ENCODE results near the gene NOTCH1. TPM values are rescaled to one million over a fixed set of nuclear protein-coding genes. Genes with fewer than 3 reads are reported as not detected.

Gene NOTCH1
- total RNA-seq, 2 experiments from 2014 or later, result 45.7 to 47.6 TPM

- POLR2A ChIA-PET, result no interaction called here
- TF ChIP-seq CTCF (IDR thresholded peaks at IDR 0.05), result no peak
- CTCF ChIA-PET, result no interaction called here
- no peaks in the 10 kb centered on the region for H3K27me3 Mint-ChIP-seq
- H3K9me3 Mint-ChIP-seq, result no peaks in the 10 kb centered on the region
- H3K36me3 Mint-ChIP-seq (ENCODE audit: low read depth), result peaks cover 9% of the 10 kb centered on the region
- no peak overlapping the region for H3K27ac Mint-ChIP-seq
- no peak for DNase-seq
- intact Hi-C loops (cut with micrococcal nuclease), result no loop called here
- H3K4me1 Mint-ChIP-seq (ENCODE audit: low read depth), result no peaks in the 10 kb centered on the region
- no peak overlapping the region for H3K4me3 Mint-ChIP-seq
- no peak for ATAC-seq
Observed at GRCh38 chr9:136505406-136506403, 40.1 kb downstream of the NOTCH1 start.

GRCh38 chr9:136504512-136505348 is 41.1 kb downstream of the NOTCH1 start:
- CTCF ChIA-PET, result no interaction called here
- Mint-ChIP-seq H3K4me3 (no peak overlapping the region), H3K4me1 (ENCODE audit: low read depth) (no peaks in the 10 kb centered on the region), H3K27ac (no peak overlapping the region), H3K27me3 (no peaks in the 10 kb centered on the region), H3K36me3 (ENCODE audit: low read depth) (peaks cover 9% of the 10 kb centered on the region), H3K9me3 (no peaks in the 10 kb centered on the region)
- intact Hi-C loops (cut with micrococcal nuclease), result no loop called here
- ATAC-seq (no peak), DNase-seq (no peak)
- POLR2A ChIA-PET, result interaction anchor here (0.9 kb wide), 1 partner anchor 15 kb away, joined by 3 read pairs; no protein-coding TSS in a partner anchor
- TF ChIP-seq CTCF (IDR thresholded peaks at IDR 0.05), result no peak

- no peak for DNase-seq
- no peak for ATAC-seq
- Mint-ChIP-seq H3K27ac (no peak overlapping the region), H3K4me3 (no peak overlapping the region), H3K27me3 (no peaks in the 10 kb centered on the region), H3K9me3 (no peaks in the 10 kb centered on the region), H3K4me1 (ENCODE audit: low read depth) (no peaks in the 10 kb centered on the region), H3K36me3 (ENCODE audit: low read depth) (peaks cover 15% of the 10 kb centered on the region)
- no peak for TF ChIP-seq CTCF (IDR thresholded peaks at IDR 0.05)
- ChIA-PET POLR2A (interaction anchor here (0.8 kb wide), 1 partner anchor 30 kb away, joined by 5 read pairs; no protein-coding TSS in a partner anchor), CTCF (no interaction called here)
- intact Hi-C loops (cut with micrococcal nuclease), result no loop called here
Observed at GRCh38 chr9:136502940-136503550, 42.8 kb downstream of the NOTCH1 start.

GRCh38 chr9:136502196-136502595 is 43.7 kb downstream of the NOTCH1 start:
- Mint-ChIP-seq H3K4me3 (no peak overlapping the region), H3K36me3 (ENCODE audit: low read depth) (peaks cover 21% of the 10 kb centered on the region), H3K27ac (no peak overlapping the region), H3K9me3 (no peaks in the 10 kb centered on the region), H3K4me1 (ENCODE audit: low read depth) (no peaks in the 10 kb centered on the region), H3K27me3 (no peaks in the 10 kb centered on the region)
- CTCF ChIA-PET, result no interaction called here
- no peak for ATAC-seq
- TF ChIP-seq CTCF (IDR thresholded peaks at IDR 0.05), result no peak
- DNase-seq, result no peak
- POLR2A ChIA-PET, result no interaction called here
- intact Hi-C loops (cut with micrococcal nuclease), result no loop called here

All from activated CD8-positive, alpha-beta T cell treated with anti-CD3 and anti-CD28 coated beads for 36 hours (primary cell).